Muscle of leg (tissue), 11 donors: ENCODE results near the gene CDH26. TPM values are rescaled to one million over a fixed set of nuclear protein-coding genes. Genes with fewer than 3 reads are reported as not detected.
"Not testable (repeated sequence)": the region's sequence is repeated elsewhere in the genome, so short reads cannot be mapped to it uniquely, and the experiment has no call there.

ENCODE experiments used
- DNase-seq: peaks from one replicate; pipeline ENCODE4 v3.0.0; 2013
- H3K27ac ChIP-seq: one replicate; pipeline ENCODE4 v1.5.1; 2013; ENCODE audit warnings: mild to moderate bottlenecking, low read length, control low read depth
- H3K27me3 ChIP-seq: one replicate; pipeline ENCODE4 v1.6.1; 2013; ENCODE audit warnings: low read length; ENCODE audit not compliant: control insufficient read depth, insufficient read depth
- H3K36me3 ChIP-seq: one replicate; pipeline ENCODE4 v1.6.1; 2013; ENCODE audit warnings: low read length; ENCODE audit not compliant: control insufficient read depth, insufficient read depth
- H3K4me1 ChIP-seq: one replicate; pipeline ENCODE4 v1.6.1; 2013; ENCODE audit warnings: low read length; ENCODE audit not compliant: control insufficient read depth, insufficient read depth
- H3K4me3 ChIP-seq: one replicate; pipeline ENCODE4 v1.5.1; 2013; ENCODE audit warnings: low read length, control low read depth
- H3K9me3 ChIP-seq: replicated peaks from 2 replicates; pipeline ENCODE4 v1.6.1; 2013; ENCODE audit warnings: low read depth, low read length; ENCODE audit not compliant: control insufficient read depth
- WGBS: methylation state at CpG from one replicate; pipeline ENCODE4 v1.1.5; 2013; ENCODE audit warnings: missing lambda C conversion rate; ENCODE audit not compliant: insufficient coverage; 5-methylcytosine and 5-hydroxymethylcytosine counted together
- polyA plus RNA-seq, 8 donors: library from polyadenylated mRNA; unstranded; fragments of 120-200 nt; gene quantifications; one replicate each; pipeline versions ENCODE4 v1.2.1 to v1.2.3, GENCODE V29; 2013; ENCODE audit warnings: inconsistent platforms in 1 of 8, low replicate concordance in 1 of 8; ENCODE audit not compliant: insufficient read length in 8 of 8, insufficient read depth in 1 of 8
- total RNA-seq: library from RNA; stranded (reverse); fragments of 120-200 nt; gene quantifications from one replicate; pipeline ENCODE4 v1.2.4, GENCODE V29; 2013

The CDH26 gene
- total and polyA plus RNA-seq, 9 donors, result 0.37 to 1.6 (median 0.56) TPM

DNA sequence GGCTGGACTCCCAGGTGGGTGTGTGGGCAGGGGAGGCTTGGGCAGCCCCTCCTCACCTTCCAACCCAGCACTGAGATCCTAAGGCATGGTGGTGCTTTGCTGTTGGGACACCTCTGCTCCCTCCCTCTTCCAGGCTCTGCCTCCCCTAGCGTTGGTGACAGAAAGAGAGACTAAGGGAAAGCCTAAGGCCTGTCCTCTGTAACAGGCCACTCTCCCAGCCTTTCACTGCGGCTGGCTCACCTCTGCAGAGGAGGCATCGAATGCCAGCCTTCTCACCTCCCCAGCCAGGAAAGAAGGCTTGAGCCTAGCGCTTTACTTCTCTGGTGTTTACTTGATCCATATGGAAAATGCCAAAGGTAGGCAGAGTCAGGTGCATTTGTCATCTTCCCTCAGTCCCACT is 3.5 kb upstream of the CDH26 start:
- no peak overlapping the region for H3K4me3 ChIP-seq
- DNase-seq, result no peak
- no peaks in the 10 kb centered on the region for H3K9me3 ChIP-seq
- H3K4me1 ChIP-seq, result no peaks in the 10 kb centered on the region
- no peaks in the 10 kb centered on the region for H3K36me3 ChIP-seq
- H3K27me3 ChIP-seq, result no peaks in the 10 kb centered on the region
- 80% methylated on average over 1 of the region's 4 CpGs for WGBS
- no peak overlapping the region for H3K27ac ChIP-seq

DNA sequence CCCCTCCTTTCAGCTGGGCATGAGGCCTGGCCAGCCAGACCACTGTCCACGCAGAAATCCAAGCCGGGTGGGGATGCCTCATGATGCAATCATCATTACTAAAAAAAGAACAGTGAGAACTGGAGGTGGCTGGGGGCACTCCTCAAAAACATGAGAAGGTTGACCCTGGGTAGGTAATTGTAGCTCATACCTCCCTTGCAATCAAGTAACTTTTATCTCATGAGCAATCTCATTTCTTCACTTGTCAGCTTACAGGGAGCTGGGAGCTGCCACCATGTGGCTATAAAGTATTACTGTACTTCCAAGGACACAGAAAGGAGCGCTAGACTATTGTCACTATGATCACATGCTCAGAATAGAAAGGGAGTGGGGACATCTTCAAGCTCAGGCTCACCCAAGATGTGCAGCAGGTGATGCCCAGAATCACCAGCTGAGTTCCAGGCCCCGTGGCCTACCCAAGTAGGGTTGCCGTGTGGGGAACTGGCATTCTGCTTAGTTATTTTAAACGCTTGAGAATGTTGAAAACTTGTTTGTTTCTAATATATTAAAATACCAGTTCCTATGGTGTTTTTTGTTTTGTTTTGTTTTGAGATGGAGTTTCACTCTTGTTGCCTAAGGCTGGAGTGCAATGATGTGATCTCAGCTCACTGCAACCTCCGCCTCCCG is 3.0 kb upstream of the CDH26 start:
- Histone ChIP-seq H3K4me3 (no peak overlapping the region), H3K36me3 (no peaks in the 10 kb centered on the region), H3K27ac (no peak overlapping the region), H3K9me3 (no peaks in the 10 kb centered on the region), H3K27me3 (no peaks in the 10 kb centered on the region), H3K4me1 (no peaks in the 10 kb centered on the region)
- 69% methylated on average over 3 of the region's 8 CpGs for WGBS
- no peak for DNase-seq

DNA sequence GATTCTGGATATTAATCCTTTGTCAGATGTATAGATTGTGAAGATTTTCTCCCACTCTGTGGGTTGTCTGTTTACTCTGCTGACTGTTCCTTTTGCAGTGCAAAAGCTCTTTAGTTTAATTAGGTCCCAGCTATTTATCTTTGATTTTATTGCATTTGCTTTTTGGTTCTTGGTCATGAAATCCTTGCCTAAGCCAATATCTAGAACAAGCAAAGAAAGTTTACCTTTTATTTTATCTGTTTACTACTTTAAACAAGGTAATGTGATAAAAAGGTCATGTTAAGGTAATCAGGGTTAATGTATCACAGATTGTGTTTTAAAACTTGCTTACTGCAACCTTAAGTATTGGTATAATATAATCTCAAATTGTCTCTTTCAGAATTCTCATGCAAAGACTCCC is 655 bp upstream of the CDH26 start:
- DNase-seq, H3K4me1 ChIP-seq, H3K4me3 ChIP-seq, H3K36me3 ChIP-seq, H3K9me3 ChIP-seq, H3K27me3 ChIP-seq, H3K27ac ChIP-seq: not testable (repeated sequence)

DNA sequence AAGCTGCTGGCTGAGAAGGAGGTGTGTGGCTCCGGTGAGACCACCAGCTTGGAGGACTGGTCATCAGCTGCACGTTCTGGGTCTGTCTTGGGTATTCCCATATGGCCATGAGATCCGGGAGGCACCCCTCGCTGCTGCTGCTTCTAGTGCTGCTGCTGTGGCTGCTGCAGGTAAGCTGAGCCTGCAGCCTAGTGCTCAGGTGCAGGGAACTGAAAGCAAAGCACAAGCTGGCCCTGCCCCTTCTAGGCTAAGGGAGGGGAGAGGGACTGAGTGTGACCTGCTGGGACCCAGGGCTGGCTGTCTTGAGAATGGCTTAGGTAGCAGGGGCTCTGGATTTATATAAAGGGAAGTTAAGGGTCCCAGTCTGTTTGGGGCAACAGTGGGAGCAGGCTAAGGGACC is 403 bp downstream of the CDH26 start:
- no peaks in the 10 kb centered on the region for H3K36me3 ChIP-seq
- H3K27ac ChIP-seq, result no peak overlapping the region
- H3K27me3 ChIP-seq, result no peaks in the 10 kb centered on the region
- WGBS, result 55% methylated on average over 4 of the region's 4 CpGs
- H3K4me3 ChIP-seq, result no peak overlapping the region
- no peaks in the 10 kb centered on the region for H3K9me3 ChIP-seq
- DNase-seq, result no peak
- no peaks in the 10 kb centered on the region for H3K4me1 ChIP-seq

DNA sequence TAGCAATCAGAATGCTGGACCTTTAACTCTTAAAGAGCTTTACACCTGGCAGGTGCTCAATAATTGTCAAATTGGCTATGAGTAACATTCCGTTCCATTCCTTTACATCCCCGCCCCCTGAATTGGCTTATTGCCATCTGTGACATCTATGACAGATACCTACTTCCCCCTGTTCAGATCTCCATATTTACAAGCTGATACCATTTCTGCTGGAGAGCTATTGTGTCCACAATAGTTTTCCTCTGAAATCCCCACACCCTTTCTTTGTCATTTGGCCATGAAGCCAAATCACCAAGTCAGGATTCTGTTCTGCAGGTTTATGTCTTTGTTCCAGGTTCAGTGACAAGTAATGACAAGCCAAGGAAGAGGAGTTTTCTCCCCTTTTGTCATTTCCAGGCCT is 3.2 kb downstream of the CDH26 start:
- no peaks in the 10 kb centered on the region for H3K4me1 ChIP-seq
- WGBS, result 65% methylated on average over 2 of the region's 2 CpGs

DNA sequence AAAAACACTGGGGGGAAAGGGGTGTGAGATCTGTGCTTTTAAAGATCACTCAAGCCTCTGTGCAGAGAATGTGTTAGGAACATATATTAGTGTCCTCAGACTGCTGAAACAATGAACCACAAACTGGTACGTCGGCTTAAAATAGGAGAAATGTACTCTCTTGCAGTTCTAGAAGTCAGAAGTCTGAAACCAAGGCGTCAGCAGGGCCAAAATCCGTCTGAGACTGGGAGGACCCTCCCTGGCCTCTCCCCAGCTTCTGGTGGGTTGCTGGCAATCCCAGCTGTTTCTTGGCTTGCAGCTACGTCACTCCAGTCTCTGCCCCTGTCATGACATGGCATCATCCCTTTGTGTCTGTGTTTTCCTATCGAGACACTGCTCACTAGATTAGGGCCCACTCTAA is 3.9 kb downstream of the CDH26 start:
- Histone ChIP-seq H3K9me3 (no peaks in the 10 kb centered on the region), H3K4me3 (no peak overlapping the region), H3K36me3 (no peaks in the 10 kb centered on the region), H3K27ac (no peak overlapping the region), H3K27me3 (no peaks in the 10 kb centered on the region), H3K4me1 (no peaks in the 10 kb centered on the region)
- DNase-seq, result no peak
- 71% methylated on average over 6 of the region's 6 CpGs for WGBS

More for the DNA sequence above, 3.2 kb downstream of the CDH26 start:
- no peaks in the 10 kb centered on the region for H3K36me3 ChIP-seq
- no peak overlapping the region for H3K27ac ChIP-seq
- no peak for DNase-seq
- no peaks in the 10 kb centered on the region for H3K27me3 ChIP-seq
- no peak overlapping the region for H3K4me3 ChIP-seq
- no peaks in the 10 kb centered on the region for H3K9me3 ChIP-seq

DNA sequence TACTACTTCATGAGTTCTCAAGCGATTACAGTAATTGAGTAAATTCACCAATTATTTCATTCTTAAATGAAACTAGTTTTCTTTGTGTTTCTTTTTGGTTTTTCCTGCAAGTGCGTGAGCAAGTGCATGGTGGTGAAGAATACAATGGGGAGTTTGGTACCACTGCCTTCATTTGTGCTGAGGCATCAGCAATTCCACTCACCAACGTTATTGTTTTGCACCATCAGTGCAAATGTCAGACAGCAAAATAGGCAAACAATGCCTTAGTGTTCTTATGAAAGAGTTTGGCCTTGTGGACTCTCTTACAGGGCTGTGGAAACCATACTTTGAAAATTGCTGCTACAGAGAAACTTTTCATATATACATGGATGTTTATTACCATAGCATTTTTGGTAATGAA is 8.2 kb downstream of the CDH26 start:
- WGBS, result no CpG with 5 or more reads among the region's 3 CpGs
- Histone ChIP-seq H3K4me1 (no peaks in the 10 kb centered on the region), H3K4me3 (no peak overlapping the region), H3K9me3 (no peaks in the 10 kb centered on the region), H3K27me3 (no peaks in the 10 kb centered on the region), H3K36me3 (no peaks in the 10 kb centered on the region), H3K27ac (no peak overlapping the region)
- no peak for DNase-seq

DNA sequence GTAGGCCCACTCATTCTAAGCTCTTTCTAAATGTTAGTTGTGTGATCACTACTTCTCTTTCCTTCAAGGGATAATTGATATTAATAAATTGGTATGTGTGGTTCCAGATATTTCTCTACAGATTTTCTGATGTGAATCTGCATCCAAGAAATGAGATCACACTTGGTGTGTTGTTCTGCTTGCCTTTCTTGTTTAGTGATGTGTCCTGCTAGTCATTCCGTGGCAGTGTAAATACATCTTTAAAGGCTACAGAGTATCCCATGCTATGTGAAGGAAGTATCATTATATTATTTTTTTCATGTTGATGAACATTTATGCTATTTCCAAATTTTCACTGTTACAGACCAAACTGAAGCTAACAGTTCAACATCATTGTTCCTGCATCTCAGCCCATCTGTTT is 13.2 kb downstream of the CDH26 start:
- H3K4me1 ChIP-seq, result peaks cover under 1% of the 10 kb centered on the region
- no peaks in the 10 kb centered on the region for H3K36me3 ChIP-seq
- no peak overlapping the region for H3K27ac ChIP-seq
- no peaks in the 10 kb centered on the region for H3K9me3 ChIP-seq
- H3K27me3 ChIP-seq, result no peaks in the 10 kb centered on the region
- no CpG with 5 or more reads among the region's 1 CpG for WGBS
- no peak overlapping the region for H3K4me3 ChIP-seq
- DNase-seq, result no peak

DNA sequence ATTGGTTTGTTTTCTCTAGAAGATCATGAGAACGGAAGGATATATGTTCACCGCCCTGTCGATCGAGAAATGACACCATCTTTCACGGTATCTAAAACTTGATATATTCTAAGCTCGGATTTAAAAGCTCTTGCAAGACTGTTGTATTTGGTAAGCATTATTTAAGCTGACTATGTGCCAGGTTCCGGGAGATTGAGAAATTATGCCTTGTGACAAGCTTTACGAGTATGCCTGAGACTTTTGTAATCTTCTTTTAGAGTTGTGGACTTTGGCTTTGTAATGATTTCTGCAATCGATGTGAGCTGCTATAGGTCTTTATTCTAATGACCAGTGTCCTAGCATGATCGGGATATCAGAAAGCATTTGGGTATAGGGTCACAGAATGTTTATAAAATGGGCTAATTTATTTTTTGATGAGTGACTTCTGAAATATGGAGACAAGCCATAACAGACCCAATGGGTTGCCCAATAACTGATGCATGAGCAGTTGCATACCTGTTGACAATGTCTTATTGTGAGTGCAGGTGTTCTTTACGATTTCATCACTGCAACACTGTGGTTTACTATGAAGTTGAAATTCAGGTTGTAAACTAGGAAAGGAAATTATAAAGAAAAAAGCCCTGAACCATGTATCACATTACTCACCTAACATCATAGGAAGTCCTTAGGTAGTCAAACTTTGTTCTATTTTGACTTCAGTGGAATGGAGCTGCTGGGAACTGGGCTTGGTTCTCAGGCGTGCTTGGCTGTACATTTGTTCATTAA is 14.0 kb downstream of the CDH26 start:
- H3K36me3 ChIP-seq, result no peaks in the 10 kb centered on the region
- no peaks in the 10 kb centered on the region for H3K27me3 ChIP-seq
- DNase-seq, result no peak
- peaks cover 3% of the 10 kb centered on the region for H3K4me1 ChIP-seq
- no peak overlapping the region for H3K27ac ChIP-seq
- 100% methylated on average over 4 of the region's 12 CpGs for WGBS
- H3K9me3 ChIP-seq, result no peaks in the 10 kb centered on the region
- H3K4me3 ChIP-seq, result no peak overlapping the region

DNA sequence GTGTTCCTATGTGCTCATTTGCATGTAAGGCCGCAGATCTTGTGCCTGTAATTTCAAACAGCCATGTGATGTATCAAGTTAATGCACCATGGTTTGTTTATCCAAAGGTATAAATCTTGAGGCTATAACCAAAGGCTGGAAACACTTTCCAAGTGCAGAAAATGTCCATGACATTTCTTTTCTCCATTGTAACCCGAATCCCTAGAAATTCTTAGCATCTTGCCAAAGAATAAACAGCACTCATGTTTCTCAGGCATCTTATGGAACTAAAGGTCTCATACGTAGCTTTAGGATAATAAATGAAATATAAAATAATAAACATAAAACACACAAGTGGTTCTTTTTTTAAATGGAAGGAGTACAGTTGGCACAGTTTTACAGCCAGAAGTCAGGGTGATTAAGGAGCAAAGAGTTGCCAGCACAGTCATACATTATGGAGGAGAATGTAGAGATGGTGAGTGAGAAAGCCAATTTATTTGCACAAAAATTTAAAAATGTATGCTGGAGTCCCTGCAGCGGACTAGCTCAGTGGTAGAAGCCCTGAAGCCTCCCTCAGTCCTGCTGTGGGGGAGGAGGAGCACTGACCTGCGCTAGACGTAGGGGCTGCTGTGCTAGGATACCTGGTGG is 18.0 kb downstream of the CDH26 start:
- 44% methylated on average over 4 of the region's 6 CpGs for WGBS
- no peak overlapping the region for H3K4me3 ChIP-seq
- H3K27me3 ChIP-seq, result no peaks in the 10 kb centered on the region
- H3K36me3 ChIP-seq, result no peaks in the 10 kb centered on the region
- DNase-seq, result peak; percentile 41
- H3K9me3 ChIP-seq, result no peaks in the 10 kb centered on the region
- peak overlapping the region; percentile 6 for H3K27ac ChIP-seq
- H3K4me1 ChIP-seq, result peaks cover 3% of the 10 kb centered on the region
